H9 (cell line): ENCODE results near the gene ANKMY1. TPM values are rescaled to one million over a fixed set of nuclear protein-coding genes. Genes with fewer than 3 reads are reported as not detected.

Source experiments
- DNase-seq: peaks from one replicate; pipeline ENCODE4 v3.0.0-alpha.2; 2017
- H2AFZ ChIP-seq: one replicate; pipeline ENCODE4 v1.6.1; 2013; ENCODE audit warnings: mild to moderate bottlenecking, low read length, control low read depth, moderate library complexity
- H2AK5ac ChIP-seq: 2 replicates; pipeline ENCODE4 v1.6.1; 2013; ENCODE audit warnings: low read length, control low read depth, mixed read lengths; ENCODE audit not compliant: insufficient read length
- H2BK120ac ChIP-seq: one replicate; pipeline ENCODE4 v1.6.1; 2013; ENCODE audit warnings: low read depth, mild to moderate bottlenecking, low read length, control low read depth, inconsistent platforms; ENCODE audit not compliant: poor library complexity, severe bottlenecking
- H2BK12ac ChIP-seq: 2 replicates; pipeline ENCODE4 v1.6.1; 2013; ENCODE audit warnings: low read length, control low read depth, mixed read lengths, low read depth; ENCODE audit not compliant: insufficient read length
- H2BK15ac ChIP-seq: 2 replicates; pipeline ENCODE4 v1.6.1; 2013; ENCODE audit warnings: low read depth, low read length, control low read depth
- H2BK20ac ChIP-seq: one replicate; pipeline ENCODE4 v1.6.1; 2013; ENCODE audit warnings: low read depth, mild to moderate bottlenecking, low read length, control low read depth, inconsistent platforms; ENCODE audit not compliant: poor library complexity, severe bottlenecking
- H2BK5ac ChIP-seq: 2 replicates; pipeline ENCODE4 v1.6.1; 2013; ENCODE audit warnings: low read length, control low read depth, mixed read lengths; ENCODE audit not compliant: insufficient read length
- H3K14ac ChIP-seq: 2 replicates; pipeline ENCODE4 v1.6.1; 2013; ENCODE audit warnings: low read length, control low read depth; ENCODE audit not compliant: insufficient read depth
- H3K18ac ChIP-seq: 2 replicates; pipeline ENCODE4 v1.6.1; 2013; ENCODE audit warnings: low read depth, mild to moderate bottlenecking, mixed read lengths, low read length, control low read depth; ENCODE audit not compliant: insufficient read length
- H3K23ac ChIP-seq: 2 replicates; pipeline ENCODE4 v1.6.1; 2013; ENCODE audit warnings: low read length, control low read depth, mixed read lengths, low read depth; ENCODE audit not compliant: insufficient read length
- H3K23me2 ChIP-seq: 2 replicates; pipeline ENCODE4 v1.6.1; 2013; ENCODE audit warnings: low read depth, mild to moderate bottlenecking, mixed read lengths, low read length, control low read depth; ENCODE audit not compliant: insufficient read length, poor library complexity, severe bottlenecking
- H3K27ac ChIP-seq: 2 replicates; pipeline ENCODE4 v1.5.1; 2013; ENCODE audit warnings: low read length, control low read depth, mixed read lengths, low read depth; ENCODE audit not compliant: insufficient read length
- H3K27me3 ChIP-seq: 2 replicates; pipeline ENCODE4 v1.6.1; 2013; ENCODE audit warnings: low read length, control low read depth, inconsistent platforms; ENCODE audit not compliant: insufficient read depth
- H3K4ac ChIP-seq: 2 replicates; pipeline ENCODE4 v1.6.1; 2013; ENCODE audit warnings: low read depth, mild to moderate bottlenecking, control low read depth, inconsistent platforms, low read length, moderate library complexity
- H3K4me1 ChIP-seq: 2 replicates; pipeline ENCODE4 v1.6.1; 2013; ENCODE audit warnings: low read length, control low read depth, inconsistent platforms; ENCODE audit not compliant: insufficient read depth
- H3K4me2 ChIP-seq: 2 replicates; pipeline ENCODE4 v1.6.1; 2013; ENCODE audit warnings: low read length, control low read depth, mixed read lengths; ENCODE audit not compliant: insufficient read length, insufficient read depth
- H3K56ac ChIP-seq: 2 replicates; pipeline ENCODE4 v1.6.1; 2013; ENCODE audit warnings: low read depth, mild to moderate bottlenecking, mixed read lengths, low read length, control low read depth; ENCODE audit not compliant: insufficient read length
- H3K79me1 ChIP-seq: 2 replicates; pipeline ENCODE4 v1.6.1; 2013; ENCODE audit warnings: low read depth, mild to moderate bottlenecking, moderate library complexity, low read length, control low read depth, inconsistent platforms; ENCODE audit not compliant: insufficient read depth, poor library complexity, severe bottlenecking
- H3K79me2 ChIP-seq: 2 replicates; pipeline ENCODE4 v1.6.1; 2013; ENCODE audit warnings: low read length, control low read depth, inconsistent platforms; ENCODE audit not compliant: insufficient read depth
- H3K9ac ChIP-seq: 2 replicates; pipeline ENCODE4 v1.6.1; 2013; ENCODE audit warnings: low read length, control low read depth, mixed read lengths; ENCODE audit not compliant: insufficient read length; ENCODE audit errors: extremely low read depth
- H3K9me3 ChIP-seq: one replicate; pipeline ENCODE4 v1.6.1; 2013; ENCODE audit warnings: low read depth, low read length, inconsistent platforms; ENCODE audit not compliant: control insufficient read depth
- H3T11ph ChIP-seq: one replicate; pipeline ENCODE4 v1.6.1; 2013; ENCODE audit warnings: mild to moderate bottlenecking, low read length, control low read depth, inconsistent platforms
- H4K20me1 ChIP-seq: one replicate; pipeline ENCODE4 v1.6.1; 2013; ENCODE audit not compliant: control insufficient read depth, insufficient read length, insufficient read depth
- H4K5ac ChIP-seq: 2 replicates; pipeline ENCODE4 v1.6.1; 2013; ENCODE audit warnings: low read depth, mild to moderate bottlenecking, mixed read lengths, low read length, control low read depth; ENCODE audit not compliant: insufficient read length
- H4K8ac ChIP-seq: replicated peaks from 2 replicates; pipeline ENCODE4 v1.6.1; 2013; ENCODE audit warnings: low read length, control low read depth, mixed read lengths, low read depth; ENCODE audit not compliant: insufficient read length
- H4K91ac ChIP-seq: 2 replicates; pipeline ENCODE4 v1.6.1; 2013; ENCODE audit warnings: low read depth, mild to moderate bottlenecking, moderate library complexity, mixed read lengths, low read length, control low read depth; ENCODE audit not compliant: insufficient read length
- H3K27ac Mint-ChIP-seq, 3 experiments: 2 replicates in 2 of 3; 3 replicates in 1 of 3; pipeline ENCODE4 v1.8.0; 2020 to 2021; ENCODE audit warnings: mixed read lengths in 3 of 3, mild to moderate bottlenecking in 1 of 3, moderate library complexity in 1 of 3
- H3K27me3 Mint-ChIP-seq: 2 replicates; pipeline ENCODE4 v1.8.0; 2021; ENCODE audit warnings: low read depth, mild to moderate bottlenecking, moderate library complexity, mixed read lengths
- H3K36me3 Mint-ChIP-seq, 3 experiments: 2 replicates in 2 of 3; 3 replicates in 1 of 3; pipeline ENCODE4 v1.8.0; 2020 to 2021; ENCODE audit warnings: low read depth in 3 of 3, mixed read lengths in 3 of 3; ENCODE audit not compliant: insufficient read depth in 1 of 3
- H3K4me1 Mint-ChIP-seq, 2 experiments: 2 replicates each; pipeline ENCODE4 v1.8.0; 2020; ENCODE audit warnings: mixed read lengths in 2 of 2
- H3K4me3 Mint-ChIP-seq, 2 experiments: 2 replicates in 1 of 2; 3 replicates in 1 of 2; pipeline ENCODE4 v1.8.0; 2020 to 2021; ENCODE audit warnings: mild to moderate bottlenecking in 2 of 2, mixed read lengths in 2 of 2, moderate library complexity in 1 of 2
- H3K9me3 Mint-ChIP-seq, 2 experiments: 2 replicates in 1 of 2; 3 replicates in 1 of 2; pipeline ENCODE4 v1.8.0; 2020; ENCODE audit warnings: mild to moderate bottlenecking in 2 of 2, mixed read lengths in 2 of 2, moderate library complexity in 1 of 2
- CTCF ChIP-seq: fragments of 200-600 bp; sonication (generic); conservative IDR thresholded peaks from 3 replicates; pipeline ENCODE4 v1.8.0; 2021; ENCODE audit warnings: antibody characterized with exemption, mild to moderate bottlenecking
- WGBS: extraction: QIAGEN DNeasy Blood & Tissue Kit; methylation state at CpG from one replicate; pipeline ENCODE4 v1.1.7; 2013; ENCODE audit warnings: missing lambda C conversion rate, low lambda C conversion rate, mixed read lengths; ENCODE audit not compliant: insufficient read length; ENCODE audit errors: extremely low coverage; 5-methylcytosine and 5-hydroxymethylcytosine counted together
- total RNA-seq: library from RNA; stranded (reverse); gene quantifications from 2 replicates; pipeline ENCODE4 v1.2.1, GENCODE V29; 2021

ANKMY1 gene
- total RNA-seq, 1 experiment from 2014 or later: 13.7 TPM

GRCh38 chr2:240479111-240479501, 78.7 kb downstream of the ANKMY1 start:
- Histone ChIP-seq H3K27ac (no peak overlapping the region), H3K27me3 (no peaks in the 10 kb centered on the region), H4K5ac (no peak overlapping the region), H2BK5ac (no peak overlapping the region), H3K23me2 (no peaks in the 10 kb centered on the region), H3T11ph (no peak overlapping the region), H2BK120ac (no peak overlapping the region), H2BK15ac (no peak overlapping the region), H3K23ac (no peak overlapping the region), H4K91ac (no peak overlapping the region), H4K20me1 (no peaks in the 10 kb centered on the region), H3K4me1 (no peaks in the 10 kb centered on the region), H3K79me2 (no peaks in the 10 kb centered on the region), H2AK5ac (no peak overlapping the region), H3K56ac (no peak overlapping the region), H3K9me3 (no peaks in the 10 kb centered on the region), H2BK20ac (no peak overlapping the region), H2AFZ (no peak overlapping the region), H3K4ac (no peak overlapping the region), H4K8ac (peak overlapping the region; percentile 77), H3K4me2 (no peak overlapping the region), H3K9ac (no peak overlapping the region), H2BK12ac (no peak overlapping the region), H3K14ac (no peak overlapping the region; the same call in 1 of the 2 replicates), H3K18ac (no peak overlapping the region), H3K79me1 (no peaks in the 10 kb centered on the region)
- no peak overlapping the region for H3K4me3 Mint-ChIP-seq
- H3K9me3 Mint-ChIP-seq: peaks cover 0 to 3% of the 10 kb centered on the region in 2 experiments; a peak in 2 of 5 replicates
- H3K4me1 Mint-ChIP-seq: no peaks in the 10 kb centered on the region
- no CpG with 5 or more reads among the region's 12 CpGs for WGBS
- no peak overlapping the region for H3K27ac Mint-ChIP-seq
- DNase-seq: peak; percentile 16
- H3K36me3 Mint-ChIP-seq: no peaks in the 10 kb centered on the region
- peaks cover 28% of the 10 kb centered on the region for H3K27me3 Mint-ChIP-seq
- TF ChIP-seq CTCF: no peak
